Measurements from ENCODE around the gene ASAP2. TPM values are rescaled to one million over a fixed set of nuclear protein-coding genes. Genes with fewer than 3 reads are reported as not detected.

The ASAP2 gene
- total and polyA plus RNA-seq, 9 of the 15 experiments (the other 6 are each of a cell fraction or from before 2014, with no cell fraction given), result 0.06 to 4.3 (median 3.1) TPM

DNA sequence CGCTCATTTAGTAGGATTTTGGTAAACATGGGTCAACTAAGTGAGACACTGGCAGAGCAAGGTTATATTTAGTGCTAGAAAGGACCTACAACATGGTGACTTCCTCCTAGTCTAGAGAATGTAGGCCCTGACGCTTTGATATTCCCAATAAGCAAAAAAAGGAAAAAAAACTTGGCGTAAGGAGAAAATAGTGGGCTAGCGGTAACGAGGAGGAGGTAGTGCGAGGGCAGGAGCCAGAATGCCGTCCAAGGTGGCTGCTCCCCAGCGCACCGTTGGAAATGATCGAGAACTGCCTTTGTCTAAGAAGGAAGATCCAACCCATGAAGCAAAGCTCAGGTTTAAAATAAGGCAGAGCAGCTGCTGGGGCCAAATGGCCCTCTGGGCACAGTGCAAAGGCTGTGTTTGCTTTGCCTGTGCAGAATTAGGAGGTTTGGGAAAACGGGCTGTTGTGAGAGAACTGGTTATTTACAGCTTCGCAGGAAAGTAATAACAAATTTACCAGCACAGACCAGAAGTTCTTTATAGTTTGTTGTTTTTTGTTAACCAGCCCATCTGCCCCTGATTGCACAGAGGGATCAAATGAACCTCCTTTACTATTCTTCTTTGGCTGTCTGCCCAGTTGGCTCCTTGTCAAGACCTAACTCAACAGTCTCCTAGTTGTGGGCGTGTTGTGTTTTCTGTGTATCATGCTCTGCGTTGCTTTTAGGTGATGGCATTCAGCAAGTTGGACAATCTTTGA lies 130.1 kb downstream of the ASAP2 start:
- H3K4me3 ChIP-seq, result no peak overlapping the region
- peaks cover 10 to 33% of the 10 kb centered on the region in 2 experiments for H3K4me1 ChIP-seq (replicated peaks in 1 of 2; ENCODE audit: control insufficient read depth in 2 of 2, insufficient read depth in 2 of 2, low read length in 2 of 2)
- DNase-seq (ENCODE audit: extremely low read depth in 1 of 4, low spot score in 3 of 4) (peak; percentile 57 to 90 (median 75)), ATAC-seq (peak; percentile 85), FAIRE-seq (peak; percentile 93)
- intact Hi-C loops (cut with micrococcal nuclease) (no loop called here), in situ Hi-C loops (cut with MboI) (no loop called here)
- H3K79me2 ChIP-seq (ENCODE audit: control insufficient read depth, insufficient read depth, low read length), result no peaks in the 10 kb centered on the region
- H3K9ac ChIP-seq (ENCODE audit: insufficient read depth in 1 of 2, low read depth in 2 of 2, low read length in 2 of 2), result peak overlapping the region in 1 of 2 experiments; percentile 3; a peak in 1 of 4 replicates
- POLR2A ChIA-PET, result interaction anchor here (0.8 to 1.5 kb wide), 2 partner anchors 13 to 189 kb away, joined by 4 read pairs; no protein-coding TSS in a partner anchor
- no peaks in the 10 kb centered on the region for H4K20me1 ChIP-seq (replicated peaks; ENCODE audit: control insufficient read depth, insufficient read depth, low read length)
- H3K27me3 ChIP-seq (ENCODE audit: control insufficient read depth in 2 of 2, insufficient read depth in 2 of 2, low read length in 2 of 2), result no peaks in the 10 kb centered on the region; a peak in 1 of 5 replicates
- no peak overlapping the region for H2AFZ ChIP-seq (ENCODE audit: low read depth, low read length)
- peak overlapping the region; percentile 0; the same call in 1 of the 2 replicates for H3K4me2 ChIP-seq (ENCODE audit: insufficient read depth, low read length)
- peak overlapping the region; percentile 30; the same call in 1 of the 3 replicates for H3K27ac ChIP-seq (ENCODE audit: extremely low read depth, low read depth, low read length)
- CTCF ChIA-PET (ENCODE audit: low intra/inter-chr PET ratio), result no interaction called here
- no peaks in the 10 kb centered on the region for H3K9me1 ChIP-seq (ENCODE audit: control insufficient read depth, insufficient read depth, low read length)
- WGBS (ENCODE audit: insufficient coverage, low coverage, missing lambda C conversion rate), result 52% methylated on average over 14 of the region's 14 CpGs
- no TSS peak for BruUV-seq (replicated peaks)
- no peaks in the 10 kb centered on the region for H3K36me3 ChIP-seq (ENCODE audit: control insufficient read depth, insufficient read depth, low read length)
- H3K9me3 ChIP-seq (replicated peaks; ENCODE audit: control insufficient read depth, insufficient read depth, low read depth, low read length), result no peaks in the 10 kb centered on the region
- TF ChIP-seq, protein P1, sequence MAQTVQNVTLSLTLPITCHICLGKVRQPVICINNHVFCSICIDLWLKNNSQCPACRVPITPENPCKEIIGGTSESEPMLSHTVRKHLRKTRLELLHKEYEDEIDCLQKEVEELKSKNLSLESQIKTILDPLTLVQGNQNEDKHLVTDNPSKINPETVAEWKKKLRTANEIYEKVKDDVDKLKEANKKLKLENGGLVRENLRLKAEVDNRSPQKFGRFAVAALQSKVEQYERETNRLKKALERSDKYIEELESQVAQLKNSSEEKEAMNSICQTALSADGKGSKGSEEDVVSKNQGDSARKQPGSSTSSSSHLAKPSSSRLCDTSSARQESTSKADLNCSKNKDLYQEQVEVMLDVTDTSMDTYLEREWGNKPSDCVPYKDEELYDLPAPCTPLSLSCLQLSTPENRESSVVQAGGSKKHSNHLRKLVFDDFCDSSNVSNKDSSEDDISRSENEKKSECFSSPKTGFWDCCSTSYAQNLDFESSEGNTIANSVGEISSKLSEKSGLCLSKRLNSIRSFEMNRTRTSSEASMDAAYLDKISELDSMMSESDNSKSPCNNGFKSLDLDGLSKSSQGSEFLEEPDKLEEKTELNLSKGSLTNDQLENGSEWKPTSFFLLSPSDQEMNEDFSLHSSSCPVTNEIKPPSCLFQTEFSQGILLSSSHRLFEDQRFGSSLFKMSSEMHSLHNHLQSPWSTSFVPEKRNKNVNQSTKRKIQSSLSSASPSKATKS (CRISPR knock-in tag; IDR thresholded peaks at IDR 0.05), result no peak
- TF ChIP-seq MECOM (CRISPR knock-in tag; IDR thresholded peaks at IDR 0.05) (no peak), RBM14 (IDR thresholded peaks at IDR 0.05; ENCODE audit: borderline replicate concordance, insufficient read depth, low read depth, low read length) (no peak), ZNF785 (CRISPR knock-in tag; IDR thresholded peaks at IDR 0.05) (no peak), ZC3H11A (IDR thresholded peaks at IDR 0.05; ENCODE audit: low read depth, low read length) (no peak), ZBTB8A (IDR thresholded peaks at IDR 0.05; ENCODE audit: partially characterized antibody) (no peak), DDX20 (tag; IDR thresholded peaks at IDR 0.05; ENCODE audit: low read depth) (no peak), KAT7 (CRISPR knock-in tag; IDR thresholded peaks at IDR 0.05; ENCODE audit: borderline replicate concordance) (no peak), ZNF24 (IDR thresholded peaks at IDR 0.05) (no peak), ZNF707 (CRISPR knock-in tag; conservative IDR thresholded peaks at IDR 0.05) (no peak), ZSCAN29 (IDR thresholded peaks at IDR 0.05) (no peak), POLR2H (tag; IDR thresholded peaks at IDR 0.05; ENCODE audit: low read depth) (no peak), BHLHE40 (IDR thresholded peaks at IDR 0.05; ENCODE audit: low read length) (no peak), ZNF583 (CRISPR knock-in tag; IDR thresholded peaks at IDR 0.05) (no peak), GATAD2A (IDR thresholded peaks at IDR 0.05) (no peak), TCF7L2 (IDR thresholded peaks at IDR 0.05; ENCODE audit: low read depth, low read length) (no peak)
- TF ChIP-seq, protein P2, sequence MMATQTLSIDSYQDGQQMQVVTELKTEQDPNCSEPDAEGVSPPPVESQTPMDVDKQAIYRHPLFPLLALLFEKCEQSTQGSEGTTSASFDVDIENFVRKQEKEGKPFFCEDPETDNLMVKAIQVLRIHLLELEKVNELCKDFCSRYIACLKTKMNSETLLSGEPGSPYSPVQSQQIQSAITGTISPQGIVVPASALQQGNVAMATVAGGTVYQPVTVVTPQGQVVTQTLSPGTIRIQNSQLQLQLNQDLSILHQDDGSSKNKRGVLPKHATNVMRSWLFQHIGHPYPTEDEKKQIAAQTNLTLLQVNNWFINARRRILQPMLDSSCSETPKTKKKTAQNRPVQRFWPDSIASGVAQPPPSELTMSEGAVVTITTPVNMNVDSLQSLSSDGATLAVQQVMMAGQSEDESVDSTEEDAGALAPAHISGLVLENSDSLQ (IDR thresholded peaks at IDR 0.05), result no peak
- TF ChIP-seq, protein P3, sequence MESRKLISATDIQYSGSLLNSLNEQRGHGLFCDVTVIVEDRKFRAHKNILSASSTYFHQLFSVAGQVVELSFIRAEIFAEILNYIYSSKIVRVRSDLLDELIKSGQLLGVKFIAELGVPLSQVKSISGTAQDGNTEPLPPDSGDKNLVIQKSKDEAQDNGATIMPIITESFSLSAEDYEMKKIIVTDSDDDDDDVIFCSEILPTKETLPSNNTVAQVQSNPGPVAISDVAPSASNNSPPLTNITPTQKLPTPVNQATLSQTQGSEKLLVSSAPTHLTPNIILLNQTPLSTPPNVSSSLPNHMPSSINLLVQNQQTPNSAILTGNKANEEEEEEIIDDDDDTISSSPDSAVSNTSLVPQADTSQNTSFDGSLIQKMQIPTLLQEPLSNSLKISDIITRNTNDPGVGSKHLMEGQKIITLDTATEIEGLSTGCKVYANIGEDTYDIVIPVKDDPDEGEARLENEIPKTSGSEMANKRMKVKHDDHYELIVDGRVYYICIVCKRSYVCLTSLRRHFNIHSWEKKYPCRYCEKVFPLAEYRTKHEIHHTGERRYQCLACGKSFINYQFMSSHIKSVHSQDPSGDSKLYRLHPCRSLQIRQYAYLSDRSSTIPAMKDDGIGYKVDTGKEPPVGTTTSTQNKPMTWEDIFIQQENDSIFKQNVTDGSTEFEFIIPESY (CRISPR knock-in tag; IDR thresholded peaks at IDR 0.05), result peak; percentile 88
